Activated naive CD8-positive, alpha-beta T cell treated with anti-CD3 and anti-CD28 coated beads for 36 hours (primary cell): ENCODE results near the gene DIPK1A. TPM values are rescaled to one million over a fixed set of nuclear protein-coding genes. Genes with fewer than 3 reads are reported as not detected.

Experiments
- DNase-seq: peaks from one replicate; pipeline ENCODE4 v3.0.0; 2021
- H3K27ac Mint-ChIP-seq: one replicate; pipeline ENCODE4 v1.8.0; 2022; ENCODE audit warnings: mild to moderate bottlenecking, moderate library complexity, mixed read lengths
- H3K27me3 Mint-ChIP-seq: one replicate; pipeline ENCODE4 v1.8.0; 2022; ENCODE audit warnings: mild to moderate bottlenecking, mixed read lengths
- H3K36me3 Mint-ChIP-seq: one replicate; pipeline ENCODE4 v1.8.0; 2021; ENCODE audit warnings: mild to moderate bottlenecking, mixed read lengths
- H3K4me1 Mint-ChIP-seq: one replicate; pipeline ENCODE4 v1.8.0; 2021; ENCODE audit warnings: mixed read lengths
- H3K4me3 Mint-ChIP-seq: one replicate; pipeline ENCODE4 v1.8.0; 2022; ENCODE audit warnings: mild to moderate bottlenecking, moderate library complexity, mixed read lengths
- H3K9me3 Mint-ChIP-seq: one replicate; pipeline ENCODE4 v1.8.0; 2022; ENCODE audit warnings: mixed read lengths
- total RNA-seq, 2 experiments: library from RNA; stranded (reverse); gene quantifications; one replicate each; pipeline ENCODE4 v1.2.3, GENCODE V29; 2021

Gene DIPK1A
- total RNA-seq, 2 experiments from 2014 or later = 8.4 to 9.4 TPM

GRCh38 chr1:92968138-92969032, 7.1 kb upstream of the DIPK1A start:
- Mint-ChIP-seq H3K36me3 (no peaks in the 10 kb centered on the region), H3K4me3 (no peak overlapping the region), H3K4me1 (peaks cover 37% of the 10 kb centered on the region), H3K27me3 (no peaks in the 10 kb centered on the region), H3K9me3 (no peaks in the 10 kb centered on the region), H3K27ac (peak overlapping the region; percentile 19)
- DNase-seq = no peak

- no peak for DNase-seq
- Mint-ChIP-seq H3K9me3 (no peaks in the 10 kb centered on the region), H3K4me1 (peaks cover 23% of the 10 kb centered on the region), H3K36me3 (peaks cover 3% of the 10 kb centered on the region), H3K27ac (no peak overlapping the region), H3K4me3 (no peak overlapping the region), H3K27me3 (no peaks in the 10 kb centered on the region)
Measured at GRCh38 chr1:92964998-92965397, 3.7 kb upstream of the DIPK1A start.

- H3K4me3 Mint-ChIP-seq = no peak overlapping the region
- H3K36me3 Mint-ChIP-seq = peaks cover 4% of the 10 kb centered on the region
- DNase-seq = no peak
- H3K27me3 Mint-ChIP-seq = no peaks in the 10 kb centered on the region
- H3K27ac Mint-ChIP-seq = no peak overlapping the region
- peaks cover 21% of the 10 kb centered on the region for H3K4me1 Mint-ChIP-seq
- H3K9me3 Mint-ChIP-seq = no peaks in the 10 kb centered on the region
Measured at GRCh38 chr1:92964316-92964715, 3.1 kb upstream of the DIPK1A start.

- no peaks in the 10 kb centered on the region for H3K27me3 Mint-ChIP-seq
- H3K9me3 Mint-ChIP-seq = no peaks in the 10 kb centered on the region
- DNase-seq = peak; percentile 66
- peaks cover 6% of the 10 kb centered on the region for H3K36me3 Mint-ChIP-seq
- H3K4me1 Mint-ChIP-seq = peaks cover 25% of the 10 kb centered on the region
- no peak overlapping the region for H3K4me3 Mint-ChIP-seq
- peak overlapping the region; percentile 94 for H3K27ac Mint-ChIP-seq
Measured at GRCh38 chr1:92961896-92962752, 862 bp upstream of the DIPK1A start.

- peak; percentile 63 for DNase-seq
- Mint-ChIP-seq H3K4me3 (peak overlapping the region; percentile 87), H3K27me3 (no peaks in the 10 kb centered on the region), H3K9me3 (no peaks in the 10 kb centered on the region), H3K36me3 (peaks cover 6% of the 10 kb centered on the region), H3K27ac (peak overlapping the region; percentile 94), H3K4me1 (peaks cover 39% of the 10 kb centered on the region)
Measured at GRCh38 chr1:92960395-92961130, 699 bp downstream of the DIPK1A start.

- Mint-ChIP-seq H3K9me3 (no peaks in the 10 kb centered on the region), H3K27ac (no peak overlapping the region), H3K4me1 (peaks cover 51% of the 10 kb centered on the region), H3K36me3 (peaks cover 10% of the 10 kb centered on the region), H3K4me3 (no peak overlapping the region), H3K27me3 (no peaks in the 10 kb centered on the region)
- no peak for DNase-seq
Measured at GRCh38 chr1:92958203-92958970, 2.9 kb downstream of the DIPK1A start.

- Mint-ChIP-seq H3K27ac (peak overlapping the region; percentile 67), H3K4me3 (peak overlapping the region; percentile 19), H3K36me3 (peaks cover 14% of the 10 kb centered on the region), H3K27me3 (no peaks in the 10 kb centered on the region), H3K4me1 (peaks cover 59% of the 10 kb centered on the region), H3K9me3 (no peaks in the 10 kb centered on the region)
- DNase-seq = no peak
Measured at GRCh38 chr1:92957030-92957734, 4.1 kb downstream of the DIPK1A start.

GRCh38 chr1:92956254-92957029, 4.8 kb downstream of the DIPK1A start:
- Mint-ChIP-seq H3K9me3 (no peaks in the 10 kb centered on the region), H3K4me1 (peaks cover 64% of the 10 kb centered on the region), H3K27ac (peak overlapping the region; percentile 67), H3K27me3 (no peaks in the 10 kb centered on the region), H3K4me3 (peak overlapping the region; percentile 19), H3K36me3 (peaks cover 14% of the 10 kb centered on the region)
- no peak for DNase-seq

- Mint-ChIP-seq H3K4me1 (peaks cover 53% of the 10 kb centered on the region), H3K4me3 (peak overlapping the region; percentile 35), H3K27me3 (no peaks in the 10 kb centered on the region), H3K27ac (peak overlapping the region; percentile 69), H3K9me3 (no peaks in the 10 kb centered on the region), H3K36me3 (peaks cover 9% of the 10 kb centered on the region)
- DNase-seq = peak; percentile 44
Measured at GRCh38 chr1:92953491-92953890, 7.8 kb downstream of the DIPK1A start.

GRCh38 chr1:92952714-92953113, 8.5 kb downstream of the DIPK1A start:
- no peak for DNase-seq
- no peak overlapping the region for H3K4me3 Mint-ChIP-seq

GRCh38 chr1:92951141-92951582, 10.1 kb downstream of the DIPK1A start:
- H3K27me3 Mint-ChIP-seq = no peaks in the 10 kb centered on the region
- DNase-seq = no peak
- no peak overlapping the region for H3K27ac Mint-ChIP-seq
- H3K4me1 Mint-ChIP-seq = peaks cover 40% of the 10 kb centered on the region
- no peaks in the 10 kb centered on the region for H3K9me3 Mint-ChIP-seq
- H3K4me3 Mint-ChIP-seq = no peak overlapping the region
- peaks cover 10% of the 10 kb centered on the region for H3K36me3 Mint-ChIP-seq

More at GRCh38 chr1:92952714-92953113, 8.5 kb downstream of the DIPK1A start:
- Mint-ChIP-seq H3K27me3 (no peaks in the 10 kb centered on the region), H3K36me3 (peaks cover 9% of the 10 kb centered on the region), H3K27ac (peak overlapping the region; percentile 69), H3K9me3 (no peaks in the 10 kb centered on the region), H3K4me1 (peaks cover 49% of the 10 kb centered on the region)

- no peak for DNase-seq
- Mint-ChIP-seq H3K9me3 (no peaks in the 10 kb centered on the region), H3K36me3 (peaks cover 9% of the 10 kb centered on the region), H3K4me3 (no peak overlapping the region), H3K4me1 (peaks cover 40% of the 10 kb centered on the region), H3K27me3 (no peaks in the 10 kb centered on the region), H3K27ac (no peak overlapping the region)
Measured at GRCh38 chr1:92949937-92950817, 11.1 kb downstream of the DIPK1A start.
